C4-2B (cell line): ENCODE results near the gene DYRK1A.

Source experiments
- H3K27ac ChIP-seq: fragments of 450-650 bp; 2 replicates; pipeline ENCODE4 v1.5.1; 2017
- CTCF ChIP-seq: fragments of 450-650 bp; conservative IDR thresholded peaks from 2 replicates; pipeline ENCODE4 v1.5.1; 2017; ENCODE audit warnings: mild to moderate bottlenecking
- ZFX ChIP-seq: fragments of 450-650 bp; IDR thresholded peaks from 2 replicates; pipeline ENCODE4 v1.6.1; 2017

DYRK1A gene

GRCh38 chr21:37421306-37421705 is 54.7 kb downstream of the DYRK1A start:
- no peak for TF ChIP-seq ZFX
- no peak for TF ChIP-seq CTCF

GRCh38 chr21:37422382-37422781 is 55.8 kb downstream of the DYRK1A start:
- H3K27ac ChIP-seq = no peak overlapping the region
- TF ChIP-seq CTCF (no peak), ZFX (no peak)

More at GRCh38 chr21:37421306-37421705, 54.7 kb downstream of the DYRK1A start:
- H3K27ac ChIP-seq = no peak overlapping the region

- TF ChIP-seq CTCF = no peak
- no peak for TF ChIP-seq ZFX
- no peak overlapping the region for H3K27ac ChIP-seq
Measured at GRCh38 chr21:37423103-37423502, 56.5 kb downstream of the DYRK1A start.

- no peak for TF ChIP-seq CTCF
- no peak for TF ChIP-seq ZFX
- no peak overlapping the region for H3K27ac ChIP-seq
Measured at GRCh38 chr21:37424396-37424795, 57.8 kb downstream of the DYRK1A start.

- no peak for TF ChIP-seq CTCF
- no peak for TF ChIP-seq ZFX
- no peak overlapping the region for H3K27ac ChIP-seq
Measured at GRCh38 chr21:37425001-37425400, 58.4 kb downstream of the DYRK1A start.

- TF ChIP-seq ZFX = no peak
- no peak for TF ChIP-seq CTCF
- no peak overlapping the region for H3K27ac ChIP-seq
Measured at GRCh38 chr21:37425684-37426083, 59.1 kb downstream of the DYRK1A start.

- TF ChIP-seq ZFX = no peak
- TF ChIP-seq CTCF = no peak
- no peak overlapping the region for H3K27ac ChIP-seq
Measured at GRCh38 chr21:37427221-37427620, 60.6 kb downstream of the DYRK1A start.
